Activated T-cell treated with anti-CD3 and anti-CD28 coated beads for 4 hours (primary cell): ENCODE measurements around the gene RAP1A.

ENCODE experiments used
- DNase-seq: peaks from one replicate; pipeline ENCODE4 v3.0.0-alpha.2; 2020

Gene RAP1A

DNA sequence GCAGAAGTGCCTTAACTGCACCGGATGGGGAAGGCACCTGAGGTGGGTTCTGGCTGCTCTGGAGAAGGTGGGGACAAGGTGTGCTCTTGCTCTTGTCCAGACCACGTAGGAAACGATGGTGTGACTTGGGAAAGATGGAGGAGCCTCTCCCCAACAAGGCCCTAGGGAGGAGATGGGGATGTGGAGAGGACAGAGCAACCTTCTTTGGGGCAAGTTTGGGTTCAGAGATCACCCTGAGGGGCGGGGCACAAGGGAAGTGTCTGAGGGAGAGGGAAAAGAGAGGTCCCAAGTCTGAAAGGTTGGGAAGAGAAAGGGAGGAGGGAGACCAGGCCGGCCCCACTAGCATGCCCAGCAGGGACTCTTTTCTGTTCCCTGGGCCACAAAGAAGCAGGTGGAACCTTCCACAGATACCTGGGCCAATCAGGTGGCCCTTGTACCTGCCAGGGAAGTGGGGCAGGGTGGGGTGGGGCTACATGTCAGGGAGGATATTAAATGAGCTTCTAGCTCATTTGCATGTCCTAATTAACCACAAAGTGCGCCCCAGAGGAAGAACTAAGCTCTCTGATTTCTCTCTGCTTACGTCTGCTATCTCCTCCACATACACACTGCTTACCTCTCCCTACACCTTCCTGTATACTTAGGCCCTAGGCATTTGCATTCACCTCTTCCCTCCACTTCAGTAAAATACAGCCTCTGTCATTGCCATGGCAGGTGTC is 103.7 kb downstream of the RAP1A start:
- DNase-seq: no peak

- DNase-seq: no peak
These were observed 104.3 kb downstream of the RAP1A start for GRCh38 chr1:111723871-111724270.

DNA sequence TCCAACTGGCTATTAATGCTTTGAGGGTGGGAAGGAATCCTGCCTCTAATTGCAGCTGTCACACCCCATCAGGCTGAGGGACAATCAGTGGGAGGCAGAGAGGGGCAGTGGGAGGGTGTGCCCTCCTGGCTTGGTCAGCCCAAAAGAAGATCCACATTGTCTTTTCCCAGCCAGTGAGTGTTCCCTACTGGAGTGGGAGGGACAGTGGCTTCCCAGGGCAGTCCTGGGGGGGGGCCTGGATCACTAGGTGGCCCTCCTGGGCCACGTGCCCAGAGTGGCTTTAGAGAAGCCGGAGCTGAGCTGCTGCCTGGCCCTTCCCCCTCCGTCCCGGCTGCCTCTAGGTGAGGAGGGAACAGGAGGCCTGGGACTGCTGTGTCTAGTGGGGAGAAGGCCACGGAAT is 105.6 kb downstream of the RAP1A start:
- no peak for DNase-seq

GRCh38 chr1:111727056-111727455 is 107.5 kb downstream of the RAP1A start:
- no peak for DNase-seq

DNA sequence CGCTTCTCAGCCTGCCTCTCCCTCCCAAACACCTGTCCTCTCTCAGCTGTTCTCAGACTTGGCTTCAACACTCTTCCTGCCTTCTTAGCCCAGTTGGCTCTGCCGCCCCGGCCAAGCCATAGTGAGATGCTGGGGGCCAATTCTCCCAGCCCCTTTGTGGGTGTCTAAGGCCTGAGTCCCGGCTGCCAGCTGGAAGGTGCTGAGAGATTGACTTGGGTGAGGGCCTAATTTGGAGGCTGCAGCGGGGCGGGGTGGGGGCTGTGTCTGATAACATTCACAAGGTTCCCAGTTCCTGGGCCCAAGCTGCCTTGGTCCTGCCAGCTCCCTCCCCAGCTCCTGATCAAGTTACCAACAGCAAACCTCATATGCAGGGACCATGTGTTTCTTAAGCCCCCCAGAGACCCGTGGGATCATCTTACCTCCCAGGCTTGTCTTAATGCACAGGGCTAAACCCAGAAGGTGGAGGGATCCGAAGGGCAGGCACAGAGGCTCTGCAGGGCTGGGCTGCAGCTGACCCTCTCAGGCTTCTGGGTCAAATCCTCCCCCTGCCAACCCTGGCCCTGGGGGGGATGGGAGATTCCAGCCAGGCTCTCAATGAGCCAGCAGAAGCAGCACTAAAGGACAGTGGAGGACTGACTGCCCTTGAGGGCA is 109.8 kb downstream of the RAP1A start:
- DNase-seq: no peak

- no peak for DNase-seq
These were observed 110.5 kb downstream of the RAP1A start for GRCh38 chr1:111729946-111730681.

DNA sequence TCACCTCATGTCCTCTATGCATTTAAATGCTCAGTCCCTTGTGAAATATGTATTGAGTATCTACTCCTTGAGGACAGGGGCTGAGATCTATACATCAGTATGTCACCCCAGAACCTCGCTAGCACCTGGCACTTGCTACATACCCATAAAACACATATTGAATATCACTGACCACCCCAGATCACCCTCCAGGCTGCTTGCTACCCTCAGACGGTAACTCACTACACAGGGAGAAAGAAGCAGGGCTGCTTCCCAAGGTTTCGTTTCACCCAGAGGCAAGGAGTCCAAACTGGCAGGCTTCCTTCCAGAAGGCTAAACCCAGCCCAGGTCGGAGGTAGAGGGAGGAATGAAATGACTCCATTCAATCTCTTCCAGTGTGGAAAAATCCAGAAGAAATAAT is 111.1 kb downstream of the RAP1A start:
- DNase-seq: no peak

- DNase-seq: no peak
These were observed 112.4 kb downstream of the RAP1A start for GRCh38 chr1:111731956-111732355.

DNA sequence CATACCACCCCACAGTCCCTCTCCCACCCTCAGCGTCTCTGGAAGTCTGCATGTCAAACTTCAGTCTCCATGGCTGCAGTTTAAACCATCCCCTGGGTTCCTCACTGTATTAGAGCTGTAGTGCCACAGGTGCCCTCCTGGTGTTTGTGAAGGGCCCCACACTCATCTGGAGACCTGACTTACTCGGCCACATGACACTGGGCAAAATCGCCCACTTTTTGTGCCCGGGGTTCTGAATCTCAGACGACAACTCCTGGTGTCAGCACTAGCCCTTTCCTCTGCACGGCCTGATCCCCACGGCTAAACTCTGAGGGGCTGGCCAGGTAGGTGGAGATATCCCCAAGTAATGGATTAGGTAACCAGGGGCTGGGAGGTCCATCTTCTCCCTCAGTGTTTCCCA is 113.1 kb downstream of the RAP1A start:
- no peak for DNase-seq

GRCh38 chr1:111733183-111733991 is 113.8 kb downstream of the RAP1A start:
- no peak for DNase-seq

DNA sequence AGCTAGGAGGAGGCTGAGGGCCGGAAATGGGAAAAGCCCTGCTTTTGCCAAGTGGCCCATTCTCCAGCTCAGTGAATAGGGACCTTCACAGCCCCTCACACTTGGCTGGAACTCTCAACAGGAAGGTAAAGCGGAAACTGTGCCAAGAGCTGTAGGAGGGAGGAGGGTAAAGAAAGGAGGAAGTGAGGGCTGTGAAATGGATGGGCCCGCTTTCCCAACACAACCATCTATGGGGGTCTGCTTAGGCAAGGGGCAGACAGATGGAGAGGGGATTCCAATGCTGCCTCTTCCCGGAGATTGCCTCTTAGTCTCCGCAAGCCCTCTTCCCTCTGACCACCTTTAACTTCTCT is 114.4 kb downstream of the RAP1A start:
- no peak for DNase-seq

GRCh38 chr1:111734426-111734825 is 114.8 kb downstream of the RAP1A start:
- DNase-seq: no peak

DNA sequence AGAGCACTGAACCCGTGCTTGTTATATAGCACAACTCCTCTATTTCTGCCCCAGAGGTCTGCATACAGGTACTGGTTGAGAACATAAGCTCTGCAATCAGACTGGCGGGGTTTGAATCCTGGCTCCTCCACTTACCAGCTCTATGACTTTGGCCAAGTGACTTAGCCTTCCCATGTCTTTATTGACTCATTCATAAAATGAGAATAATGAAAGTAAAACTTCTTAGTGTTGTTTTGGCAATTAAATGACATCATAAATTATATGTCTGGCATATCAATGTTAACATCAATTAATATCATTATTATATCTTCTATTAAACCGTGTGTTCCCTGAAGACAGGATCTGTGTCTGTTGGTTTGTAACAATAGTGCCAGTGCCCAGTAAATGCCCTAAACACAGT is 115.3 kb downstream of the RAP1A start:
- no peak for DNase-seq

- DNase-seq: no peak
These were observed 115.7 kb downstream of the RAP1A start for GRCh38 chr1:111735321-111735720.

DNA sequence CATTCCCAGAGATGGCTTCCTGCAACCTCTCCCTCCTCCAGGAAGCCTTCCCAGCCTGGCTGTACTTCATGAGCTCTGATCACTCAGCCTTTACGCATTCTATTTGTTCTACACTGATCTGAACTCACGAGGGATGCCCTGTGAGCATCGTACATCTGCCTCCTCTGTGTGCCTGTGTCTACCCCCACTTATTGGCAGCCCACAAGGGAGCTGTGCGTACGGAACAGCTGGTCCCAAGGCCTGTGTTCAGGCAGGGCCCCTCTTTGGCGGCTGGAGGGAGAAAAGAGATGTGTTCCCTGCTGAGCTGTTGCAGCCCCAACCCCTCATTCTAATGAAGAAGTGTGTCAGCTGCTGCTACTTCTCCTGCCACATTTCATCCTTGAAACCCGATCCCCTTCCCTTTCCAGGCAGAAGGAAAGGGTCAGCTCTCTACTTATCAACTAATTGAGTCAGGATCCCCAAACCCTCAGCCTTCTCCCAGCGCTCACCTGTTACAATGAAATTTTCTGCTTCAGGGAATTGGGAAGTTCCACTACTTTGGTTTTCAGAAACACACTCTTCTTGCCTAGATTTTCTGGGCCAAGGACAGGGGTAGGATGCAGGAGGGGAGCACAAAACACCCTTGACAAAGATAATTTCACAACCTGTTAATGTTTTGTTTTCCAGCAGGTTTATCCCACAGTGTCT is 116.4 kb downstream of the RAP1A start:
- no peak for DNase-seq

GRCh38 chr1:111736548-111737215 is 117.1 kb downstream of the RAP1A start:
- no peak for DNase-seq

- DNase-seq: no peak
These were observed 117.9 kb downstream of the RAP1A start for GRCh38 chr1:111737216-111738132.

DNA sequence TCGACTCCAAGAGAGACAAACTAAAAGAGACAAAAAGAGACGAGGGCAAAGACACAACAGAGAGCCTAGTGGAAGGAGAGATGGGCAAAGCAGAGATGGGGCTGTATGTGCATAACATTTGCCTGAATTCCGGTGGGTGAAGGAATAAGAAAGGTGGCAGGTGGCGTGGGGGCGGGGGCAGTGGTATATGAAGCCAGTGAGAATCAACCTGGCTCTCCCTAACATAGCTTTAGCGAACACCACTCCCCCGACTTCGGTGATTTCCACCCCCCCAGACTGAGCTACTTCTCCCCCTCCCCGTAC is 118.5 kb downstream of the RAP1A start:
- DNase-seq: no peak

GRCh38 chr1:111738436-111739193 is 119.0 kb downstream of the RAP1A start:
- DNase-seq: peak; percentile 26

GRCh38 chr1:111739194-111739924 is 119.8 kb downstream of the RAP1A start, which contains the start of gene INKA2:
Gene INKA2, minus strand, starts transcription at chr1:111739395. Its CDS starts 153 bp downstream, at chr1:111739242.
- peak; percentile 47 for DNase-seq
